Measurements from ENCODE around the gene SUCLG2.

- TF ChIP-seq POLR2A (IDR thresholded peaks at IDR 0.05) (no peak), CTCF (IDR thresholded peaks at IDR 0.05) (no peak)
These were observed 123.0 kb downstream of the SUCLG2 start for GRCh38 chr3:67531181-67532101.
